Chondrocyte (in vitro differentiated cells): ENCODE data around the gene KDM4C. TPM values are rescaled to one million over a fixed set of nuclear protein-coding genes. Genes with fewer than 3 reads are reported as not detected.

Experiments
- DNase-seq: peaks from one replicate; pipeline ENCODE4 v3.0.0; 2021; ENCODE audit warnings: mixed read lengths, low spot score
- H3K27ac Mint-ChIP-seq: one replicate; pipeline ENCODE4 v1.8.0; 2021; ENCODE audit warnings: mild to moderate bottlenecking, moderate library complexity, mixed read lengths; ENCODE audit not compliant: unreplicated experiment
- H3K27me3 Mint-ChIP-seq: 2 replicates; pipeline ENCODE4 v1.8.0; 2021; ENCODE audit warnings: low read depth, mixed read lengths
- H3K36me3 Mint-ChIP-seq: 2 replicates; pipeline ENCODE4 v1.8.0; 2021; ENCODE audit warnings: low read depth, mixed read lengths
- H3K4me1 Mint-ChIP-seq: 2 replicates; pipeline ENCODE4 v1.8.0; 2021; ENCODE audit warnings: low read depth, mild to moderate bottlenecking, mixed read lengths
- H3K4me3 Mint-ChIP-seq: one replicate; pipeline ENCODE4 v1.8.0; 2021; ENCODE audit warnings: mild to moderate bottlenecking, moderate library complexity, mixed read lengths; ENCODE audit not compliant: unreplicated experiment
- H3K9me3 Mint-ChIP-seq: 2 replicates; pipeline ENCODE4 v1.8.0; 2021; ENCODE audit warnings: low read depth, mixed read lengths
- CTCF ChIP-seq: fragments of 200-600 bp; sonication (generic); IDR thresholded peaks from 2 replicates; pipeline ENCODE4 v1.5.0; 2021; ENCODE audit warnings: antibody characterized with exemption, mild to moderate bottlenecking, moderate library complexity
- total RNA-seq: library from RNA; stranded (reverse); gene quantifications from 3 replicates; pipeline ENCODE4 v1.2.1, GENCODE V29; 2021

Gene KDM4C
- total RNA-seq, 1 donor from 2014 or later, result 18.1 TPM

GRCh38 chr9:7130266-7130820 is 372.6 kb downstream of the KDM4C start:
- no peaks in the 10 kb centered on the region for H3K27me3 Mint-ChIP-seq

GRCh38 chr9:7132605-7133004 is 374.8 kb downstream of the KDM4C start:
- Mint-ChIP-seq H3K9me3 (no peaks in the 10 kb centered on the region), H3K27me3 (no peaks in the 10 kb centered on the region)

More at GRCh38 chr9:7130266-7130820, 372.6 kb downstream of the KDM4C start:
- peaks cover 23% of the 10 kb centered on the region for H3K36me3 Mint-ChIP-seq
- H3K4me3 Mint-ChIP-seq, result no peak overlapping the region
- H3K9me3 Mint-ChIP-seq, result no peaks in the 10 kb centered on the region
- TF ChIP-seq CTCF, result no peak
- H3K27ac Mint-ChIP-seq, result no peak overlapping the region
- peaks cover 4% of the 10 kb centered on the region for H3K4me1 Mint-ChIP-seq
- no peak for DNase-seq

GRCh38 chr9:7135735-7136134 is 378.0 kb downstream of the KDM4C start:
- Mint-ChIP-seq H3K27ac (no peak overlapping the region), H3K27me3 (no peaks in the 10 kb centered on the region), H3K4me3 (no peak overlapping the region), H3K9me3 (no peaks in the 10 kb centered on the region), H3K36me3 (peaks cover 14% of the 10 kb centered on the region), H3K4me1 (peaks cover 3% of the 10 kb centered on the region)
- TF ChIP-seq CTCF, result no peak
- no peak for DNase-seq

More at GRCh38 chr9:7132605-7133004, 374.8 kb downstream of the KDM4C start:
- no peak for DNase-seq
- Mint-ChIP-seq H3K4me3 (no peak overlapping the region), H3K4me1 (peaks cover 4% of the 10 kb centered on the region), H3K27ac (no peak overlapping the region), H3K36me3 (peaks cover 28% of the 10 kb centered on the region)
- no peak for TF ChIP-seq CTCF

- no peaks in the 10 kb centered on the region for H3K9me3 Mint-ChIP-seq
- H3K4me3 Mint-ChIP-seq, result no peak overlapping the region
- no peak overlapping the region for H3K27ac Mint-ChIP-seq
- DNase-seq, result no peak
- no peak for TF ChIP-seq CTCF
- H3K4me1 Mint-ChIP-seq, result peaks cover 3% of the 10 kb centered on the region
- no peaks in the 10 kb centered on the region for H3K27me3 Mint-ChIP-seq
- peaks cover 15% of the 10 kb centered on the region for H3K36me3 Mint-ChIP-seq
Measured at GRCh38 chr9:7137040-7137439, 379.3 kb downstream of the KDM4C start.

- Mint-ChIP-seq H3K27me3 (no peaks in the 10 kb centered on the region), H3K27ac (no peak overlapping the region), H3K4me1 (peaks cover 3% of the 10 kb centered on the region), H3K9me3 (no peaks in the 10 kb centered on the region), H3K4me3 (no peak overlapping the region), H3K36me3 (peaks cover 17% of the 10 kb centered on the region)
- TF ChIP-seq CTCF, result no peak
- DNase-seq, result no peak
Measured at GRCh38 chr9:7137571-7137970, 379.8 kb downstream of the KDM4C start.
